Measurements from ENCODE around the gene TUBA3C. TPM values are rescaled to one million over a fixed set of nuclear protein-coding genes. Genes with fewer than 3 reads are reported as not detected.

The TUBA3C gene
- total and polyA plus RNA-seq, 5 experiments from 2014 or later, result 0.20 TPM; not detected in 4

- ATAC-seq, result no peak
- H3K4me1 Mint-ChIP-seq, result peaks cover 0 to 3% (median under 1%) of the 10 kb centered on the region in 4 donors
- H3K9me3 Mint-ChIP-seq, result peaks cover 0 to 19% (median 4%) of the 10 kb centered on the region in 9 donors
- POLR2A ChIA-PET, result no interaction called here
- H3K27ac Mint-ChIP-seq, result no peak overlapping the region
- H3K4me3 Mint-ChIP-seq, result no peak overlapping the region
- no peaks in the 10 kb centered on the region for H3K36me3 Mint-ChIP-seq
- H3K27me3 Mint-ChIP-seq, result peaks cover 0 to 2% (median 0%) of the 10 kb centered on the region in 5 donors
- no peak for DNase-seq
Observed at GRCh38 chr13:19158006-19158405, 23.6 kb downstream of the TUBA3C start.

DNA sequence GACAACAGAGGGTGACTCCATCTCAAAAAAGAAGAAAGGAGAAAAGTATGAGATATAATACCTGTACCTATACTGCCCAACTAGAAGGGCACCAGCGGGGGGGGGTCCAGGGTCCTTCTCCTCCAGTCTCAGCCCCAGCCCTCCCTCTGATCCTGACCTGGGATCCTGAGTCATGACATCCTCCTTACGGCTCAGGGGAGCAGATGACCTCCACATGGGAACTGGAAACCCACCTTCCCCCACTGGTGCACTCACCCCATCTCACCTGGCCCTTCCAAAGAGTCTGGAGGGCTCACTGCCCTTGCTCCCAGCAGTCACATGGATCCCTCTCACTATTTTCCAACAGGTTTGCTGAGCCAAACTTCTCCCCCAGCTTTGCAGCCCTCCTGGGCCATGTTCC is 24.2 kb downstream of the TUBA3C start:
- POLR2A ChIA-PET, result no interaction called here
- Mint-ChIP-seq H3K27ac (no peak overlapping the region), H3K4me1 (peaks cover 0 to 3% (median under 1%) of the 10 kb centered on the region in 4 donors), H3K36me3 (no peaks in the 10 kb centered on the region), H3K27me3 (peaks cover 0 to 2% (median 0%) of the 10 kb centered on the region in 5 donors), H3K4me3 (no peak overlapping the region), H3K9me3 (peaks cover 0 to 13% (median 4%) of the 10 kb centered on the region in 9 donors)
- DNase-seq (no peak), ATAC-seq (no peak)

DNA sequence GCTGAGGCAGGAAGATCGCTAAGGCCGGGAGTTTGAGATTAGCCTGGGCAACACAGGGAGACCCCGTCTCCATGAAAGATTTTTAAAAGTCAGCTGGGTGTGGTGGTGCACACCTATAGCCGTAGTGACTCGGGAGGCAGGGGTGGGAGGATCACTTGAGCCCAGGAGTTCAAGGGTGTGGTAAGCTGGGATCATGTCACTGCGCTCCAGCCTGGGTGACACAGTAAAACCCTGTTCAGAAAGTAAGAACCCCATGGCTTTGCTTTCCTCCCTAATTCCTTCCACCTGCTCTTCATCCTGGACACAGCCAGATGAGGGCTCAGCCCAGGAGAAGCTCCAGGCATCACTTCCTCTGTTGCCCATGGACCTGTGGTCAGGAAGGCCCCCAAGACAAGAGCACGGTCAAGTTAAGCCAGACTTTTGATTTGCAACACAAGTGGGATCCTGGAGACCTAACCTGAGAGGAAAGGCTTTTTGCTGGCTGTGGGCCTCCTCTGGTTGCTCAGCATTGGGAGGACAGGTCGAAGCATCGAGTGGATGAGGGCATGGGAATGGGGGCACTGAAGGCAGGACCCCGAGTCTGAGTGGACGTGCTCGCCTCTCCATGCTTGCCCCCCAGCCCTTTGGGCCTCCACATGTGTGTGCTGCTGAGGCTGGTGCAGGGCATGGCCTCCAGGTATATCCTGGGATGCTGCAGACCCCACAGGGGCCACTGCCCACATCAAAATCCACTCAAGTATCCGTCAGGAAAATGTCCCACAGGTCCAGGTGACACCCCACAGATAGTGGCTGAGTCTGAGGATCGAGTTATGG is 25.4 kb downstream of the TUBA3C start:
- H3K36me3 Mint-ChIP-seq, result no peaks in the 10 kb centered on the region
- H3K27me3 Mint-ChIP-seq, result peaks cover 0 to 3% (median 0%) of the 10 kb centered on the region in 5 donors
- POLR2A ChIA-PET, result no interaction called here
- peaks cover 0 to 8% (median 0%) of the 10 kb centered on the region in 9 donors for H3K9me3 Mint-ChIP-seq
- peaks cover 0 to 3% (median under 1%) of the 10 kb centered on the region in 4 donors for H3K4me1 Mint-ChIP-seq
- H3K27ac Mint-ChIP-seq, result no peak overlapping the region
- no peak for DNase-seq
- no peak for ATAC-seq
- no peak overlapping the region for H3K4me3 Mint-ChIP-seq

GRCh38 chr13:19155321-19155861 is 26.2 kb downstream of the TUBA3C start:
- DNase-seq, result no peak
- POLR2A ChIA-PET, result no interaction called here
- Mint-ChIP-seq H3K4me1 (peaks cover 0 to 3% (median under 1%) of the 10 kb centered on the region in 4 donors), H3K4me3 (no peak overlapping the region), H3K27me3 (peaks cover 0 to 4% (median 0%) of the 10 kb centered on the region in 5 donors), H3K27ac (no peak overlapping the region), H3K36me3 (no peaks in the 10 kb centered on the region), H3K9me3 (peaks cover 0 to 7% (median 0%) of the 10 kb centered on the region in 9 donors)
- ATAC-seq, result no peak

DNA sequence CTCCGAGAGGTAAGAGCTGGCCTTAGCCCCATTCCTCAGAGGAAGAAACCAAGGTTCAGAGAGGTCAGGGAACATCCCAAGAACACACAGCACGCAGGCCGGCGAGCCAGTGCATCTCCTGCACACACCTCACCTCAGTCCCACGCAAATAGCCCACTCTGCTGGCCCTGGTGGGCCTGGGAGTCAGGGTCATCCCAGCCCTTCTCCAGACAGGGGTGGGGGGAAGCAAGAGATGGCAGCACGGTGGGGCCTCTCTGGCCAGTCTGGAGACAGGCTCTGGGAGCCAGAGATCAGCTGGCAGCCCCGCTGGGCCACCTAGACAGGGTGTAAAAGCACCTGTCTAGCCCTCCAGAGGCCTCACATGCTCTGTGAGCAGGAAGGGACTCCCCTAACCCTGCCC is 26.8 kb downstream of the TUBA3C start:
- peaks cover 0 to 3% (median under 1%) of the 10 kb centered on the region in 4 donors for H3K4me1 Mint-ChIP-seq
- H3K4me3 Mint-ChIP-seq, result no peak overlapping the region
- no peaks in the 10 kb centered on the region for H3K36me3 Mint-ChIP-seq
- peaks cover 0 to 4% (median 0%) of the 10 kb centered on the region in 5 donors for H3K27me3 Mint-ChIP-seq
- DNase-seq (no peak), ATAC-seq (no peak)
- H3K27ac Mint-ChIP-seq, result no peak overlapping the region
- POLR2A ChIA-PET, result no interaction called here
- H3K9me3 Mint-ChIP-seq, result peaks cover 0 to 5% (median 0%) of the 10 kb centered on the region in 9 donors

DNA sequence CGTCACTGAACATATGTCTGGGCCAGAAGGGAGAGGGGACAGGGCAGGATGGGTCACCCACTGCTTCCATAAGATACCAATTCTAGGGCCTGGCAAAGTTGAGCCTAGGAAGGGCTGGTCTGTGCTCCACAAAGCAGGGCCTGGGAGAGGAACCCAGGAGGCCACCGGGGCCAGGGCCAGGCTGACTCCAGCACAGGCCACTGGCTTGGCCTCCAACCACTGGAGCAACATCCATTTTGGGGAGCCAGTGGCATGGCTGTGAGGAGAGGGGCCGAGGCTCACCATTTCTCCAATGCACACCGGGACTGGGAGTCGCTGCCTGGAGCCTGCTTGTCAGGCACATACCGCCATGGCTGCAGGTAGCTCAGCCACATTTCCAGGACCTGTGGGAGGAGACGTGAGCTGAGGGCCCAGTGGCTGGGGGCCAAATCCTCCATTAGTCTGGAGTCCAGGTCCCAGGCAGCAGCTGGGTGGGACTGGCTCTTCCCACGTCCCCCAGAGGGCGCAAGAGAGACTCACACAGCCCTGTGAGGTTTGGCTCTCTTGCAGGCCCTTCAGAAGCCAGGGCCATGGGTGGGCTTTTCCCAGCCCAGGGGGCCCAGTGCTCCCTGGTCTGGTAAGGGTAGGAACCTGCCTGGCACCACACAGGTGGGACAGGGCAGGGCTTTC is 27.7 kb downstream of the TUBA3C start:
- Mint-ChIP-seq H3K27ac (no peak overlapping the region), H3K9me3 (peaks cover 0 to 5% (median 2%) of the 10 kb centered on the region in 9 donors), H3K27me3 (peaks cover 0 to 4% (median 0%) of the 10 kb centered on the region in 5 donors), H3K4me1 (peaks cover 0 to 3% (median 0%) of the 10 kb centered on the region in 4 donors), H3K4me3 (no peak overlapping the region), H3K36me3 (no peaks in the 10 kb centered on the region)
- ATAC-seq, result no peak
- DNase-seq, result no peak
- POLR2A ChIA-PET, result no interaction called here

DNA sequence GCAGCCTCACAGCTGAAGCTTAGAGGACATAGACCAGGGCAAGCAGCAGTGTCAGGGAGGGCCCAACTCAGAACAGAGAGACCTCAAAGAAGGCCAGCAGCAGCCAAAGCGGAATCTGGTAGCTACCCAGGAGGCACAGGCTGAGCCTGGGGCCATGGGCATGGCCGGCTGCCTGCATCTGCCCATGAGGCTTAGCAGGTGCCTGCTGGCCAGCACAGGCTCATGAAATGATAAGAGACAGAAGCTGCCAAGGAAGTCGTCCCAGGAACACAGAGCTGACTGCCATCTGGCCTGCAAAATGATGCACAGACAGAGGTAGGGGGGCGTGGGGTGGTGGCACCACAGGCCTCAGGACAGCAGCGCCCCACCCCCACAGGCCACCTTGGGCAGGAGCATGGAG is 29.2 kb downstream of the TUBA3C start:
- no peak overlapping the region for H3K27ac Mint-ChIP-seq
- ATAC-seq (no peak), DNase-seq (no peak)
- POLR2A ChIA-PET, result no interaction called here
- peaks cover 0 to 4% (median 0%) of the 10 kb centered on the region in 5 donors for H3K27me3 Mint-ChIP-seq
- peaks cover 0 to 11% (median 8%) of the 10 kb centered on the region in 9 donors for H3K9me3 Mint-ChIP-seq
- no peak overlapping the region for H3K4me3 Mint-ChIP-seq
- H3K36me3 Mint-ChIP-seq, result no peaks in the 10 kb centered on the region
- peaks cover 0 to 3% (median 0%) of the 10 kb centered on the region in 4 donors for H3K4me1 Mint-ChIP-seq

- ATAC-seq, result no peak
- H3K27ac Mint-ChIP-seq, result no peak overlapping the region
- H3K27me3 Mint-ChIP-seq, result peaks cover 0 to 4% (median 0%) of the 10 kb centered on the region in 5 donors
- H3K4me3 Mint-ChIP-seq, result no peak overlapping the region
- DNase-seq, result no peak
- H3K36me3 Mint-ChIP-seq, result no peaks in the 10 kb centered on the region
- peaks cover 2 to 12% (median 8%) of the 10 kb centered on the region in 9 donors for H3K9me3 Mint-ChIP-seq
- POLR2A ChIA-PET, result no interaction called here
- peaks cover 0 to 3% (median 0%) of the 10 kb centered on the region in 4 donors for H3K4me1 Mint-ChIP-seq
Observed at GRCh38 chr13:19151581-19152263, 29.9 kb downstream of the TUBA3C start.

GRCh38 chr13:19150712-19151228 is 30.9 kb downstream of the TUBA3C start:
- H3K4me3 Mint-ChIP-seq, result peak overlapping the region in 1 of 10 donors; percentile 22
- peaks cover 2 to 18% (median 8%) of the 10 kb centered on the region in 9 donors for H3K9me3 Mint-ChIP-seq
- H3K27ac Mint-ChIP-seq, result no peak overlapping the region
- peaks cover 0 to 3% (median 0%) of the 10 kb centered on the region in 4 donors for H3K4me1 Mint-ChIP-seq
- H3K27me3 Mint-ChIP-seq, result peaks cover 0 to 4% (median 0%) of the 10 kb centered on the region in 5 donors
- ATAC-seq, result no peak
- no peak for DNase-seq
- POLR2A ChIA-PET, result no interaction called here
- H3K36me3 Mint-ChIP-seq, result no peaks in the 10 kb centered on the region

GRCh38 chr13:19150226-19150625 is 31.4 kb downstream of the TUBA3C start:
- H3K36me3 Mint-ChIP-seq, result no peaks in the 10 kb centered on the region
- H3K27me3 Mint-ChIP-seq, result peaks cover 0 to 4% (median 0%) of the 10 kb centered on the region in 5 donors
- peaks cover 0 to 3% (median 0%) of the 10 kb centered on the region in 4 donors for H3K4me1 Mint-ChIP-seq
- no peak overlapping the region for H3K4me3 Mint-ChIP-seq
- DNase-seq (no peak), ATAC-seq (no peak)
- no peak overlapping the region for H3K27ac Mint-ChIP-seq
- peaks cover 2 to 18% (median 8%) of the 10 kb centered on the region in 9 donors for H3K9me3 Mint-ChIP-seq
- POLR2A ChIA-PET, result no interaction called here

- Mint-ChIP-seq H3K4me3 (no peak overlapping the region), H3K27me3 (peaks cover 0 to 4% (median 0%) of the 10 kb centered on the region in 5 donors), H3K27ac (no peak overlapping the region), H3K4me1 (no peaks in the 10 kb centered on the region), H3K36me3 (no peaks in the 10 kb centered on the region), H3K9me3 (peaks cover 2 to 18% (median 9%) of the 10 kb centered on the region in 9 donors)
- POLR2A ChIA-PET, result no interaction called here
- ATAC-seq (no peak), DNase-seq (no peak)
Observed at GRCh38 chr13:19148561-19148960, 33.1 kb downstream of the TUBA3C start.
